ENCODE measurements around the gene NPR3.

Gene NPR3, protein sequence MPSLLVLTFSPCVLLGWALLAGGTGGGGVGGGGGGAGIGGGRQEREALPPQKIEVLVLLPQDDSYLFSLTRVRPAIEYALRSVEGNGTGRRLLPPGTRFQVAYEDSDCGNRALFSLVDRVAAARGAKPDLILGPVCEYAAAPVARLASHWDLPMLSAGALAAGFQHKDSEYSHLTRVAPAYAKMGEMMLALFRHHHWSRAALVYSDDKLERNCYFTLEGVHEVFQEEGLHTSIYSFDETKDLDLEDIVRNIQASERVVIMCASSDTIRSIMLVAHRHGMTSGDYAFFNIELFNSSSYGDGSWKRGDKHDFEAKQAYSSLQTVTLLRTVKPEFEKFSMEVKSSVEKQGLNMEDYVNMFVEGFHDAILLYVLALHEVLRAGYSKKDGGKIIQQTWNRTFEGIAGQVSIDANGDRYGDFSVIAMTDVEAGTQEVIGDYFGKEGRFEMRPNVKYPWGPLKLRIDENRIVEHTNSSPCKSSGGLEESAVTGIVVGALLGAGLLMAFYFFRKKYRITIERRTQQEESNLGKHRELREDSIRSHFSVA

DNA sequence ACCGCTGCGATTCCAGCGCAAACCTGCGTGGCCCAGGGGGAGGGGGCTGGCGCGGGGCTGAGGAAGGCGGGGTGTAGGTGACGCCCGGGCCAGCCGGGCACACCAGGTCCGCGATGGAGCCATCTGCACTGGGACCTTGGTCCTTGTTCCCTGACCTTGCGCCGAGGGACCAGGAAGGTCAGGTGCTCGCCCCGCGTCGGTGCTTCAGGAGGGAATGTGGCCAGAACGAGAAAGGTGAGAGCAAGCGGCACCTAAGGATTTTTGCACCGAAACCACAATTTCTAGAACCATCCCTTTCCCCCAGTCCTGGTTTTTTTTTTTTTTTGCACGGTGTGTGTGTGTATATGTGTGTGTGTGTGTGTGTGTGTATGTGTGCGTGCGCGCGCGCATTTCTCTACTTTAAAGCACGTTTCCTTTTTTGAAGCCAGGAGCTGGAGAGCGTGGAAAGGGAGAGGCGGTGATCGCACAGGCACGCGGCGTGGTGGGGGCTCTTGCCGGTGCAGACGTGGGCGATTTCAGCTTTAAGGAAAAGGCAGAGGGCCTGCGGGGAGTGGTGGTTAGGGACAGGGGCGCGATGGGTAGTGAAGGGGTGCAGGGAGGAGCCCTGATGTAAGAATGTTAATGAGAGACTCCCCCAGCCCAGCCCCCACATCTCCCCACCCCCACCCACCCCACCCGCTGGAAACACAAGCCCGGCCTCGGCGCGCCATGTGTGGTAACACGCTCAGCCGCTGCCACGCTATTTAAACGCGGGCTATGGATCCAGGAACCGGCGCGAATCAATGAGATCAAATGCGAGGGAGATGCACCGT lies at the start of gene NPR3:
Gene NPR3 (plus strand): TSS at position 772 of the 812 bp plus-strand sequence. CDS start 456 bp downstream, outside the sequence.
- DNase-seq, result no peak

DNA sequence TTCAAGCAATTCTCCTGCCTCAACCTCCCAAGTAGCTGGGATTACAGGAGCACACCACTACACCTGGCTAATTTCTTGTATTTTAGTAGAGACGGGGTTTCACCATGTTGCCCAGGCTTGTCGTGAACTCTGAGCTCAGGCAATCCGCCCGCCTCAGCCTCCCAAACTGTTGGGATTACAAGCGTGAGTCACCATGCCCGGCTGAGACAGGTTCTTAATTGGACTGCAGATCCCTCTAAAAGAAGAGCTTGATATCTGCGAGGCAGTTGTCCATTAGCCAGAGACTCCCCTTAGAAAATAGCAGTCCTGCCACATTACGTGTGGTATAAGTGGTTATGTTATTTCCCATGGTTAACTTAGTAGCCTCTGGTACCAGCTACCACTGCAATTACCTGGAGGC lies 46.6 kb upstream of the NPR3 start:
- no peak for DNase-seq

DNA sequence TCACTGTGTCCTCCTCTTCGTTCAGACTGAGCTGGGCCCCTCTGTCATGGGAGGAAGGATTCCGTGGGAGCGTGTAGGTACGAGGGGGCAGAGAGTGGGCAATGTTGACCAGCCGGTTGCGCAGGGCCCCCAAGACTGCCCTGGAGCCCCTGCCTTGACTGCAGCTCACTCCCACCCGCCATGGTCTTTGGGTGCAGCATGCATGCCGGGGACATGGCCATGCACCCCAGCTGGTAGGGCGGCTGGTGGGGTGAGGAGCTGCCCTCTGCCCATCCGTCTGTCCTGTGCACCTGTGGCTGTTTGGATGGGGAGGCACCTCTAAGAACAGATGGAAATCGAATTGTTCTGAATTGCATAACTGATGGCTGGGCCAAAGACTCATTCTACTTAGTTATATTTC lies 42.6 kb upstream of the NPR3 start:
- DNase-seq, result no peak

- no peak for DNase-seq
Observed at GRCh38 chr5:32673272-32673671, 37.8 kb upstream of the NPR3 start.

- DNase-seq, result no peak
Observed at GRCh38 chr5:32677023-32677422, 34.1 kb upstream of the NPR3 start.

GRCh38 chr5:32678472-32678871 lies 32.6 kb upstream of the NPR3 start:
- DNase-seq, result no peak

DNA sequence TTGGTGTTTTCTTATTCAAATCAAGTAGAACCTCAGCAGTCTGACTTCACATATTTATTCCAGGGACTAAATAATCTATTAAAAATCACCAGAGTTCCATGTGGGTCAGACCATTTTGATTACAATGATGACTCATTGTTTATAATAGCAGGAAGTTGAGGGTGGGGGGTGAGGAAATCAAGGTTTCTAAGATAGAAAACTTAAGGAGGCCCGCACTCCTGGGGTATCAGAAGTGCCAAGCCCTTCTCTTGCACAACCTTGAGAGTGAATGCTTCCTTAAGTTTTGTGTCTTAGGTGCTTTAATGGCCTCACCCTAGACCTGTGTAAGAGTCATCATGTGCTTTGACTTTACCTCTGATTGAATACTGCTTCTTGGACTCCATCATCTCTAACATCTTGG lies 31.9 kb upstream of the NPR3 start:
- DNase-seq, result no peak

DNA sequence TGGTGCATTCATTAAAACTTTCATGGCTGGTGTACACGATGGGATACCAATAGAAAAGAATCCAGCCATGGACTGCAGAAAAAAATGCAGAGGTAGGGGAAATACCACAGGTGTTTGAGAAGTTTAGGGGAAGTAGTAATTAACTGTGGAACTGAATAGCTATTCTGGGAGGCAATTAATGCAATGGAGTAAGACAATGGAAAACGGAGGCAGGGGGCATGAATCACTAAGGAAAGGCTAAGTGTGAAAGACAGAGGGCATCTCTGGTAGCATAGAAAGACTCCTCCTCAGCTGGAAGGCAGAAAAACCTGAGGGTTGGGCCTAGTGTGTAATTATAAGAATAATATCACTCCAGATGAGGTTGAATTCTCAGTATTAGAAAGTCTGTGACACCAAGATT lies 30.9 kb upstream of the NPR3 start:
- no peak for DNase-seq

GRCh38 chr5:32683125-32683524 lies 28.0 kb upstream of the NPR3 start:
- DNase-seq, result no peak

- DNase-seq, result no peak
Observed at GRCh38 chr5:32684260-32684659, 26.9 kb upstream of the NPR3 start.

GRCh38 chr5:32686799-32687498 lies 24.2 kb upstream of the NPR3 start:
- DNase-seq, result no peak

GRCh38 chr5:32687499-32687831 lies 23.7 kb upstream of the NPR3 start:
- no peak for DNase-seq

- no peak for DNase-seq
Observed at GRCh38 chr5:32690153-32690552, 21.0 kb upstream of the NPR3 start.

DNA sequence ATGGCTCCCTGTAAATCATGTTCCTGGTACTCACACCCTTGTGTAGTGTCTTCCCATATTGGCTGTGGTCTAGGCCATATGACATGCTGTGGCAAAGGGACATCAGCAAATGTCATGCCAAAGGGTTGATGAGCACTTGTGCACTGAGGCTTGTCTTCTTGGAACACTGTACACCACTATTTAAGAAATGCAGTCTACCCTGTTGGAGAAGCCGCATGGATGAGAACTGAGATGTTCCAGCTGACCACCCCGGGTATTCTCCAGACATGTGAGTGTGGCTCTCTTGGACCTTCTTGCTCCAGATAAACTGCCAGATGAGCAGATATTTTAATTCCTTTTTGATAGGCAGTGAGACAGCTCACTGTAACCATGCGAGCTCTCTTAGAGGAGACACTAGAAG lies 20.5 kb upstream of the NPR3 start:
- no peak for DNase-seq

DNA sequence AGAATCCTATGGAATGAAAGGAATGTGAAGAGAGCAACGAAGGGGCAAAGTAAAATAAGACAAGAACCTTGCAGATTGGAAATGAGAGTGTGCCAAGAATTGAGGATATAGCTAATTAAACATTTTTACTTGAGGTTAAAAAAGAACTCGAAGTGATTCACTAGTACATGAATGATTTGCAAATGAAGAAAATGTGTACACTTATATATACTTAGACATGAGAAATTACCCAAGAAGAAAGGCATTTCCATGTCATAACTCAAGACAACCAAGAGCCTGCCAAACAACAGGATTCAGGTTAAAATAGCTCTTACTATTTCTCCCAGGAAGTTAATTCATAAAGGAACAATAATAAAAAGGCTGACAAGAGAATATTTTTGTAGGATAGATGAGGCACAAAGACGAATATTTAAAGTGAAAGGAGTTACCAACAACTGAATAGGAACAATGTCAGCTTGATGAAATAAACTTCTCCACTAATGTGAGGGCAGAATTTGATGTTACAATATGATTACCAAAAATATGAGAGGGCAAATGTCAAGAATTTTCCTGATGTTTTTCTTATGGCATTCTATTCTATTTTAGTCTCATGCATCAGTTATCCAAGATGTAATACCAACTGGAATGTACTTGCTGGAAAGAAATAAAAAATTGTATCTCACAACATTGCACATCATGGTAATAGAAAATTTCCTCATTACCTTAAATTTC lies 18.9 kb upstream of the NPR3 start:
- DNase-seq, result no peak

- no peak for DNase-seq
Observed at GRCh38 chr5:32703957-32704356, 7.2 kb upstream of the NPR3 start.

DNA sequence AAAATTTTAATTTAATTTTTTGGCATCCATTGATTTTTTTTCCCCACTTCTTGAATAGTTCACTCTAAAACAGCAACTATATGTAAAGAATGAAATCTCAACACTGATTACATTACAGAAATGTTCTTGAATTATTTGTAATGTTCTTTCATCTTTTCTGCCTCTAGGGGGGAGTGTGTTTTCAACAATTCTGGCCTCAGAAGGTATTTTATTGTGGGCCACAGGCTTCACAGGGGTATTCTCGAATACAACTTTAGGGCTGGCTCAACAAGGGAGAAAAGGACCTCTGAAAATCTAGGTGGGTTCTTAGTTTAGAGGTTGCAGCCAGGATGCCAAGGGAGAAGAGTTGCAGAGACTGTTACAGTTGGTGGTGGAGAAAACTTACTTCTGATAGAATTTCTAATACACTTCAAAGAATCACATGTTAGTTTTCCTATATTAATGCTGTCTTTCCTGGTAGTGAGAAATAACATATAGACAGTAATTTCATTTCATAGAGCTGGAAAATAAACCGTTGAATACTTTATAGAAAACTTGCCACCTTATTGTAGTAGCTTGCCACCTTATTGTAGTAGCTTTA lies 3.6 kb upstream of the NPR3 start:
- DNase-seq, result peak; percentile 19

- no peak for DNase-seq
Observed at GRCh38 chr5:32708949-32709348, 2.2 kb upstream of the NPR3 start.

DNA sequence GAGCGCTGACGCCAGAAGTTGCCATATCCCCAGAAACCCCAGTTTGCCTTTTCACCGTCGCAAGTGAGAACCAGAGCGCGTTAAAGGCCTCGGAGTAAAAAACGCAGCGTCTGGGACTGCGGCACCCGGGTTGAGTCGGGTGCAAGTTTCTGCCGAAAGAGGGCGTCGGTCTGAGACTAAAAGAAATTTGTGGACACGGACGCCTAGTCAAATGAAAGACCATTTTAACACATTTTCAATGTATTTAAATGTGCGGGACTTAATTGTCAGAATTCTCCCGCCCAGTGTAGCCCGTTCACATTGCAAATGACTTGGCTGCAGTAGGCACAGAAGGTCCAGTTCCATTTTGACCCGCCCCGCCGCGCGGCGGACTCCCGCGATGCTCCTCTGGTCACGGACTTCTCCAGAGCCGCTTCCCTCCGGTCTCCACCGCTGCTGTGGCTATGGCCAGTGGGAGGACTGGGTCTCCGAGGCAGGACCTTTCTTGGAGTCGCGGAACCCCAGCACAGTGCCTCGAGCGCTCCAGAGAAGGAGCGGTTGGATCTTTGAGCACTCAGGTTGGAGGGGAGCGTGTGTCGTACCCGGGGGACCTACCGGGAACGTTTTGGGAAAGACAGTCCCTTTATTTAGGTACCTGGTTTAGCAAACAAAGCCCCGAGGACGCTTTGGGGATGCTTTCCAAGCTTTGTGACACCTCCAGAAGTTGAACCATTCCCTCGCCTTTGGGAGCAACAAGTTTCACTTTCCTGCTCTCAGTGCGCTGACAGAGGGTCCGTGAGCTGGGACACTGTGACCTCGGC lies 1.2 kb upstream of the NPR3 start:
- peak; percentile 66 for DNase-seq

DNA sequence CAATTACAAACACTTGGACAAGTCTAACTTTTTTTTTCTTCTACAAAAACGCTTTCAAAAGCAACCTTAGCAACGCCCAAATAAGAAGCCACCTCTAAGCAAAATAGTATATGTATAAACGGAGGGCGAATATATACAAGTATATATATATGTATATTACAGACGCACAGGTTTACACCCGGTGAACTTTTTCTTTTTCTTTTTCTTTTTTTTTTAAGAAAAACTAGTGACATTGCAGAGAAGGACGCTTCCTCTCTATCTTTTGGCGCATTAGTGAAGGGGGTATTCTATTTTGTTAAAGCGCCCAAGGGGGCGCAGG lies 200 bp downstream of the NPR3 start:
- DNase-seq, result no peak

DNA sequence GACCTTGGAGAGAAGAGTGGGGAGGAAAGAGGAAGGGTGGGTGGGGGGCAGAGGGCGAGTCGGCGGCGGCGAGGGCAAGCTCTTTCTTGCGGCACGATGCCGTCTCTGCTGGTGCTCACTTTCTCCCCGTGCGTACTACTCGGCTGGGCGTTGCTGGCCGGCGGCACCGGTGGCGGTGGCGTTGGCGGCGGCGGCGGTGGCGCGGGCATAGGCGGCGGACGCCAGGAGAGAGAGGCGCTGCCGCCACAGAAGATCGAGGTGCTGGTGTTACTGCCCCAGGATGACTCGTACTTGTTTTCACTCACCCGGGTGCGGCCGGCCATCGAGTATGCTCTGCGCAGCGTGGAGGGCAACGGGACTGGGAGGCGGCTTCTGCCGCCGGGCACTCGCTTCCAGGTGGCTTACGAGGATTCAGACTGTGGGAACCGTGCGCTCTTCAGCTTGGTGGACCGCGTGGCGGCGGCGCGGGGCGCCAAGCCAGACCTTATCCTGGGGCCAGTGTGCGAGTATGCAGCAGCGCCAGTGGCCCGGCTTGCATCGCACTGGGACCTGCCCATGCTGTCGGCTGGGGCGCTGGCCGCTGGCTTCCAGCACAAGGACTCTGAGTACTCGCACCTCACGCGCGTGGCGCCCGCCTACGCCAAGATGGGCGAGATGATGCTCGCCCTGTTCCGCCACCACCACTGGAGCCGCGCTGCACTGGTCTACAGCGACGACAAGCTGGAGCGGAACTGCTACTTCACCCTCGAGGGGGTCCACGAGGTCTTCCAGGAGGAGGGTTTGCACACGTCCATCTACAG lies 760 bp downstream of the NPR3 start:
- no peak for DNase-seq

Data from NCI-H82 (cell line).